GM19372 (cell line): ENCODE measurements around the gene CSRNP3.
"Not testable (repeated sequence)": the region's sequence is repeated elsewhere in the genome, so short reads cannot be mapped to it uniquely, and the experiment has no call there.

Source experiments
- ATAC-seq: cut with Tn5 transposase; IDR thresholded peaks from one replicate; pipeline ENCODE4 v1.9.1; 2021; ENCODE audit warnings: mild to moderate bottlenecking, low read depth, moderate library complexity; ENCODE audit not compliant: unreplicated experiment

CSRNP3 gene

DNA sequence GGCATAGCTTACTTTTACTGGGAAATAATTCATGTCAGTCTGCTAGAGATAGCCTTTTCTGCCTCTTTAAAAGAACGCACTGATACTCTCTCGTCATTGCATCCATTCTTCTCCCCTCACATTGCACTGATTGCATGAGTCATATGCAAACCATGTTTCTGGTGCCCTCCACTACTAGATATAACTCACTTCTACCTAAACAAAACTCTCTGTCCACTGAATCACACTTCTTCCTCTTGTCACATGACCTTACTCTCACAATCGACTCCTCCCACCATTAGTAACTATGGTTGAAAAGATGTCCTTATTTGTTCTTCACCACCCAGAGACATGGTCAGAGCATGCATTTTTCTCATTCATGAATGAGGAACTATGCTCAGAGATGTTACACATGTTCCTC lies 158.0 kb downstream of the CSRNP3 start:
- ATAC-seq = no peak

DNA sequence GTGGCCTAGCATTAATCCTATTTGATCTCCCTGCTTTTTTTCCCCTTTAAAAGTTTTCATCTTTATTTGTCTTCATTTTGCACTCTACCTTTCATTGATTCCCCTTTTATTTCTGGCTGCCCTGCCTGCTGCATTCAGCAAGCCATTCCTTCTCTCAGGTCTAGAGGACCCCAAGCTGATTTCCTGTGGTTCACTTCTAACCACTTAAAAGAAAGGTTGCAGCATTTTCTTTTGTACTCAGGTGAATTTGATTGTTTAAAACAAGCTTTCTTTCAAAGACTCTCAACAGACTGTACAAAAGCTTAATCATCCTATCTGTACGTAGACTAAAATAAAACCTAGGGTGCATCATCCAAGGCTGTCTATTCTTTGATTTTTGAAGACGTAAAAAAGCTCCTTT lies 160.3 kb downstream of the CSRNP3 start:
- ATAC-seq = no peak

DNA sequence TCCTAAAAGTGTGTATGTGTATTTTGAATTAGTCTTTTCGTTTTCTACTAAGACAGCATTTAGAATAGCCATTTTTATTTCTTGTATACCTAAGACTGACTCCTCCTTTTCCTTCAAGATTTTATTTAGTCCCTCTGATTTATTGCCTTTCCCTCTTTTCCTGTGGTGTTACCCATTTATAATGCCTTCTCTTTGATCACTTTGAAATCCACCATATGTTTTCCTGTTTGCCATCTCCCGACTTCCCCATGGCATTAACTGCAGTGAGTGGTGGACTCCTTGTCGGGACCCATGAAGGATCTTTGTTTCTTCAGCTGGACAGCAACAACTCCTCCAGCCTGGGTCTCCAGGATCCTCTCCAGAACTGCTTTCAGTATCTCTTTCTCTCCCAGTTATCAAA lies 160.7 kb downstream of the CSRNP3 start:
- no peak for ATAC-seq

DNA sequence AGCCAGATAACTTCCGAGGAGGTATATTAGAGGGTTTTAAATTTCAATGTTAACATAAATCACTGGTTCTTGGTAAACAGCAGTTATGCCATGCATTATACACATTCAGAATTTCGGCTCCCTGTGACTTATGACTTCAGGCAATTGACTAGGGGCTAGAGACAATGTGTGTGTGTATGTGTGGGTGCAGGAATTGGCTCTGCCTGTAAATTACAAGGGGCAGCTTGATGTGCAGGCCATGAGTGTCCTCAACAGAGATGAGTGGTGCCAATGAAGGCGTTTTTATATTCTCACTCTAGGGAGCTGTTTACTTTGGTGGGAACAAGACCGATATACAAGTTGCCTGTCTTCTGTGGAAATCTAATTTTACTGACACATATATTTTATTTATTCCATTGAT lies 161.6 kb downstream of the CSRNP3 start:
- ATAC-seq = no peak

DNA sequence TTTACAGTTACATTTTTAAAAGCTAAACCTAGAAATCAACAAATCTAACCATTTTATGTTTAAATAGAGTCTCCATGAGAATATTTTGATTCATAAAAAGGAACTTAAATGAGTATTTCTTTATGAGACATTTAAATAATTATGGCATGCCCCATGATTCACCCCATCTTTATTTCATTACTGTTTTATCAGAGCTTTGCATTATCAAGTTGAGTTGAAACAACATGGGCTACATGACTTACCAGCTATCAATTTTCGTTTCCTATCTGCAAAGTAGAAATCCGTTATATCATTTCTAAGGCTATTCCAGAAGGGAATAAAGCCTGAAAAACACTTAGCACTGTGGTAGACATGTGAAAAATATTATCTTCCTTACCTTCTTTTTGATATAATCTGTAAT lies 163.1 kb downstream of the CSRNP3 start:
- no peak for ATAC-seq

DNA sequence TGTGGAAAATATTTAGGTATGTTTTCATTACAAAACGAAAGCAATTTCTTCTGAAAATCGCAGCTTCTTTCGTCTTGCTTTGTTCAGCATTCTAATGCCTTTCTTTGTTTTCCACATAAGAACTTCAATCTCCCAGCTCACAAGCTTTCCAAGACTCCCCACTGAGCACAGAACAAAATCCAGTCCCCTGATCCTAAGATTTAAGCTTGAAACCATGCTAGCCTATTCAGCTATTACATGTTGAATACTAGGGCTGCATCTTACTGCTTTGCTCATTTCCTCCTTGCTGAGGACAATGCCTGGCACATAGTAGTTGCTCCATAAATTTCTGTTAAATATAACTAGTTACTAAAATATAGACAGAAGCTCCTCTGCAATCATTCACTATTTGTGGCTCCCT lies 163.9 kb downstream of the CSRNP3 start:
- ATAC-seq = no peak

DNA sequence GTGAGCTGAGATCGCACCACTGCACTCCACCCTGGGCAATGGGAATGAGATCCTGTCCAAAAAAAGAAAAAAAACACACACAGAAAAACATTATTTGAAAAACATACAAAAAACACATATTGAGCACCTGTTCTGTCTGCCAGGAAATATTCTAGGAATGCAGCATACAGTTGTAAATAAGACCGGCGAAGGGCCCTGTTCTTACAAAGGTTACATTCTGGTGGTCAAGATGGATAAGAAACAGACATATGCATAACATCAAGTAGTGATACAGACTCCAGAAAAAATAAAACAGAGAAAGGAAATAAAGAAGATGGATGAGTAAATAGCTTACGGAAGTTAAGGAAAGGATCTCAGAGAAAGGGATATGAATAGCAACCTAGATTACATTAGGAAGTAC lies 164.8 kb downstream of the CSRNP3 start:
- ATAC-seq = no peak

DNA sequence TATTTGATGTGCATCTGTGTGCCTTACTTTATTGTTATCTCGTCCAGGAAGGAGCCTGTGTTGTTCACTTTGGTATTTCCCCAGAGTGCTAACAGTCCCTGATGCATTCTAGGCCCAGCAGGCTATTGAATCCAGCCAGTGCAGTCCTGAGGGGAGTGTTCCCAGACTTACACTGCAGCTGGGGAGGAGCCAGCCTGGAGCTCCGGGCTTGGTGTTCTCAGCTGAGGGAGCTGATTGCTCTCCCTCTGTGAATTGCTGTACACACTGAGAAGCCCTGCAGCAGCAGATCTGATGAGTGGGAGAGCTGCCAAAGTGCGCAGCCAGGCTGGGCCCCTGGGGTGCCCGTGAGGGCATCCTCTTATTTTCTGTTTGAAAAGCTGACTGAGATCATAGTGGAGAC lies 165.4 kb downstream of the CSRNP3 start:
- no peak for ATAC-seq

DNA sequence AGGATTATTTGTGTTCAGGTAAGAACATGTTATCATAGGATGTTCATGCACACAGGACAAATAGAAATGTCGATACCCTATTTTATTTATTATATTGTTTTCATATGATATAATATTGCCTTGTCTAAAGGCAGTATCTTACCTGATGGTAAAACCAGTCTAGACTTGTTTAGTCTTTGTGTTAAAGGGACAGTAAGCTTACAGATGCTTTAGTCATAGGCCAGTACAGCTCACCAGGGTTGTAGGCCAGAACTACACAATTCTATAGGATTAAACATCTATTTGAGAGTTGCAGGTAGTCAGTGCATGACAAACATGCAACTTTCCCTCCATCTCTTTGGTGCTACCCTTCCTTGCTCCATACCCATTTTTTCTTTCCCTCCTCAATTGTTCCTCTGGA lies 166.0 kb downstream of the CSRNP3 start:
- ATAC-seq = no peak

DNA sequence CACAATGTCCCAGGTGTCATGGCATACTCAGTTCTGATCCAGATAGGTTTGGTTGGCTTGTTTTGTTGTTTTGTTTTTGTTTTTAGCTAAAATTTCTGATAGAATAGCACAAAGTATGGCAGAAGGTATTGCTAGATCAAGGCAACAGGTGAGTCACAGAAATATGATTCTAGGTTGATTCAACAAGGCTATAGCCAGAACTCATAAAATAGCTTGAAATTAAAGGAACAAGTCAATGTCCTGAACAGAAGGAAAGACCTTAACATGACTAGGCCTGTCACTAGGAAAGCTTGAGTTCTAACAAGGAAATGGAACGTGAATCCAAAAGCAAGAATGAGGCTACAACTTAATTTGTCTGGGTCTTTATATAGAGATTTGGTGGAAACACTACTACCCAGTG lies 167.5 kb downstream of the CSRNP3 start:
- no peak for ATAC-seq

DNA sequence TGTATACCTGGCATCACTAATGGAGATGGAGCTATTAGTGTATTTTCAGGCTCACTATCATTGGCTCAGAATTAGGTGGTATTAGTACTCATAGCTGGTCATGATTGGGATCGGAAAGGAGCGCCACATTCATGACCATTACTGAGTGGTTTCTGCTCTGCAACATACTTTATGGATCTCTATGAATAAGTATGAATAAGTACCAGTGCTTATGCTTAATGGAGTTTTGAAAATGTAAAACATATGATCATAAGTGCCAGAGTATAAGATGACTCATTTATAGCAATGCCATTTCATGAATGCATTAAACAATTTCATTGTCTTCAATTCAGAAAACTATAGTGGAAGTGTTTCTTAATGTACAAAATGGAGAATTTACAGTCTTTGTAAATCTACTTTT lies 167.9 kb downstream of the CSRNP3 start:
- no peak for ATAC-seq

DNA sequence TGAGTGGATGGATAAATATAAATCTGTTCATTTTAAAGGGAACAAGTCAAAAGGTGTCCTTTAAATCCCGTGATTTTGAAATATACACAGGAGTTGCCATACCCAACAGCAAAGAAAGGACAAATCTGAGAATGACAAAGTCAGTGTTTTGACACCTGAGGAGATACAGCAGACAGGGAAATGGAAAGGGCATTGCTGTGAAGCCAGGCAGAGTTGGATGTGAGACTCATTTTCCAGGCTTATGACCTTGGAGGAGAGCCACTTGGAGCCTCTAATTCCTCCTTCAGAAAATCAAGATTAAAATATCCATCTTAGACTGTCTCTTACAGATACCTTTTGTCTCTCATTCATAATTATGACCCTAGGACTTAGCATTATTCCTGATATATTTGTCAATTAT lies 170.0 kb downstream of the CSRNP3 start:
- ATAC-seq = no peak

DNA sequence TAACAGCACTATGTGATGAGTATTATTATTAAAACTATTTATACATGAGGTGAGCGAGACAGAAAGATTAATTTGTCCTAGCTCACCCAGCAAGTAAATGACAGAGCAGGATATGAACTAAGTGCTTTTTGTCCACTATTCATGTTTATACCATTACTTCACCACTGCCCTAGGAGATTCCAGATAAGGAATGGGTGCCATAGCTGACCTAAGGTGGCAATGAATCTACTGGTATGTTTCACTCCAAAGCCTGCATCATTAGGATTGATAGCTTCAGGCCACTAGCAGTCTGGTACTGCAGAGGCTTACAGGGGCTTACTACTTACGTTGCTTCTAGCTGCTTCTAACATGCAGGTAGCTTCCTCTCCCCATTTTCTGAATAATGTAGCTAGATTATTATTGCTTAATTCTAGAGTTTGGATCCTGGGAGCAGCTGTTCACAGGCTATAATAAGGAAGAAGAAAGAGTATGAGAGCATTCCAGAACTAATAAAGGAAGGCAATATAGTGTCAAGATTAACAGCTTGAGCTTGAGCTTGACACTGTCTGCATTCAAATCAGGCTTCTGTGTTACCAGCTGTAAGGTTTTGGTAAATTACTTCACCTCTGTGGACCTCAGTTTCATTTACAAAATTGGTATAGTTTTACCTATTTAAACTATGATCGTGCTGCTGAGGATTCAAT lies 170.9 kb downstream of the CSRNP3 start:
- ATAC-seq = no peak

DNA sequence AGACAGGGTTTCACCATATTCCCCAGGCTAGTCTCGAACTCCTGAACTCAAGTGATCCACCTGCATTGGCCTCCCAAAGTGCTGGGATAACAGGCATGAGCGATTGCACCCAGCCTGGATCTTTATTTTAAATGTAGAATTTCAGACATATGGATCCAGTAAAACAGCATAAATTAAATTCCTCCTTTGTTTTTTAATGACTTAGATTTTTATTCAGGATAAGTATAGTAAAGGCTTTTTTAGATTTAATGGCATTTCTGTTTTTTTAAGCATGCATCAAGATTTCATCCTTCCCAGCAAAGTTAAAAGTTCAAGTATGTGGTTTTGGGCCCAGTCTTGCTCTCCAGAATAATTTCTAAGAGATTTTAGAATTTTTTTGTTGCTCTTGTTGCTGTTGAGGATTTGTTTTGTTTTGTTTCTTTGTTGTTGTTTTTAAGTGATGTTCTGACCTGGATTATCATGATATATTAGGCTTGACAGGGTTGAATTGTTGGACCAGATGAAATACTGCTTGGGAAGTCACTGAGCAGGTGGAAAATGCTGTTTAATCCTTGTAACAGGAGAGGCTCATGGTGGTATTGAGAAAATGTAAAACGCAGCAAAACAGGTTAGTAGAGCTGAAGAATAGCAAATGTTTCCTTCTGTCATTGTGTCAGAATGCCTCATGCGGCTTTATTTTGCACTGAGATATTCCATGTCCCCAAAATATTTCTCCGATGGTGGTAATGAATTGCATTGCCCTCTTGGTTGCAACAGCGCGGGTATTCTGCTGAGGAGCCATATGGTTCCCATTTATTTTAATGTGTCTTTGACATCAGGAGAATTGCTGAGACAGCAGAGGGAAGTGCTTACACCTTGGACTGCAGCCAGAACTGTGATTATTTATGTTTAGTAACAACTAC lies 176.7 kb downstream of the CSRNP3 start:
- ATAC-seq = no peak

DNA sequence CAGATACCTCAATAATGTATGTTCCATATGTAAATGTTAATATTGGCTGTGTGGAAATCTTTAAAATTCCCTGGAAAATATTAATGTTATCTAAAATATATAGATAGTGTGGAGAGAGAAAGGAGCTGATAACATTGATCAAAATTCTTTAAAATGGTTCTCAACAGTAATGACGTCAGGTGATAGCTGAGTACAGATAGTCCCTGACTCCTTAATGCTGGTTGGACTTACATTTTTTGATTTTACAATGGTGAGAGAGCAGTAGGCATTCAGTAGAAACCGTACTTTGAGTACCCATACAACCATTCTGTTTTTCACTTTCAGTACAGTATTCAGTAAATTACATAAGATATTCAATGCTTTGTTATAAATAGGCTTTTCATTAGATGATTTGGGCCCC lies 177.9 kb downstream of the CSRNP3 start:
- ATAC-seq = no peak

DNA sequence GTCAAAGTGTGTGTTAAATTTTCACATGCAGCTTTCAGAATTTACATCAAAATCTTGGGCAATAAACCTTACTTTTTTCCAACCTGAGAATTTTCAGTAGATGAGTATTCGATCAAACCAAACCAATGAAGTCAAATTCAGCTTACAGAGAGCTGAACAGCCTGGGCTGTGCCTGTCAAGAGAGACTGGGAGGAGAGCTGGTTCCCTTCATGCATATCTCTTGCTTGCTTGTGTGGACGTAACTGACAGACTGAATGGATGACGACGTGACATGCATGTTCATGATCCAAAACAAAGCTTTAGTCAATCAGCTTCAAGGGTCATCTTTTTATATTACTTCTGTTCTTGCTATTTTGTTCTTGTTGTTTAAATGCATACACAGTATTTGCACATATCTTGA lies 179.3 kb downstream of the CSRNP3 start:
- ATAC-seq = no peak

DNA sequence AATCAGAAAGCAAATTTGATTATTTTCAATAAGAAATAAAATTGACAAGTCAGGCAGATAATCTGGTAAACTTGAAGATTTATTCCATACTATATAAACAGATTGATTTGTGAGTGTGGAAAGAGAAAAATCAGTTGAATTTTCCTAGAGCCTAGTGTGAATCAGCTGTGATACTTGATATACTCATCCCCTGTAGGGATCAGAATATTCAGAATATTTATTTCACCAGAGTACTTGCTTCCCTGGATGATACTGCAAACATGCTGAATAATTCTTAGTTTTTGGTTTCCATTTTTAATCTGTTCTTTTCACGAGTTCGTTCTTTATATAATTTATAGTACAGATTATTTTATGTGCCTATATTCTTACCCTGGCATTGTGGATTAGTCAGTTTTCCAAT lies 181.7 kb downstream of the CSRNP3 start:
- no peak for ATAC-seq

DNA sequence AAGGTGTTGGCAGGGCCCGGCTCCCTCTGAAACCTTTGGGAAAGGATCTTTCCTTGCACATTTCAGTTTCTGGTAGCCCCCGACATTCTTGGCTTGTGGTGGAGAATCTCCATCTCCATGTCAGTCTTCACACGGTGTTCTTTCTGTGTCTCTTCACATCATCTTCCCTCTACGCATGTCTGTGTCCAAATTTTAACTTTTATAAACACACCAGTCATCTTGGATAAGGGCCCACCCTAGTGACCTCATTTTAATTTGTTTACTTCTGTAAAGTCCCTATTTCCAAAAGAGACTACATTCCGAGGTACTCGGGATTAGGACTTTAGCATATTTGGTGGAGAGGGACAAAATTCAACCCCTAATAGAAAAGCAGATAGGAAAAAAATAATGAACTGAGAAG lies 186.2 kb downstream of the CSRNP3 start:
- no peak for ATAC-seq

DNA sequence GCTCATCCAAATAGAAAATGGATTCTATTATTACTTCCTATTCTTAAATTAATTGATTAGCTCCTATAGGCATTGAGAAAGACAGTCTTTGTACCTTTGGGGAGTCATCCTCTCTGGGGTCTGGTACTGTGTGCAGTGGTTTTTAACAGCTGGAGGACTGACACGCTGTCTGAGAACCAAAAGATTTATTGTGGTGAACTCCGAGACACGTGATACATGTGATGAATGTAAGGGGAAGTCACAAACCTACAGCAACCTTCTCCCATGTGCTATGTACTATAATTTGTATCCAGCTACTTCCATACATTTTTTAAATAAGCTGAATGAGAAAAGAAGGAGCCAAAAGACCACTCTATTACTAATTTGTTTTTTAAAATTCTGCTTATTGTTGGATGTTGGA lies 190.9 kb downstream of the CSRNP3 start:
- ATAC-seq = peak; percentile 84

DNA sequence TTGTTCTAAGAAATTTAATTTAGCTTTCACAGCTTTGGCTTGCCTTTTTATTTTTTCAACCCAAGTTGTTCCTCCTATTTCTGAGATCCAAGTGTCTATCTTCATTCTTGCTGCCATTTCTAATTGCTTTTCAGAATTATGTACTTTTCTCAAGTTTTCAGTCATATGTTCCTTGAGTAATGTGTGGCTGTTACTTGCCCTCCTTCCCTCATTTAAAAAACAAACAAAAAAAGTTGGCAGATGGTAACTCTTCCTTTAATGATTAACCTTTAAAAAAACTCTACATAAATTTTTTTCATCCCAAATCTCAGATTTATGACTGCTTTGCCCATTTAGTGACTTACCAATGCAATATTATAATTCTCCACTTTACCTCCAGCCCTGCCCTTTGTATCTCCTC lies 193.2 kb downstream of the CSRNP3 start:
- ATAC-seq = no peak

DNA sequence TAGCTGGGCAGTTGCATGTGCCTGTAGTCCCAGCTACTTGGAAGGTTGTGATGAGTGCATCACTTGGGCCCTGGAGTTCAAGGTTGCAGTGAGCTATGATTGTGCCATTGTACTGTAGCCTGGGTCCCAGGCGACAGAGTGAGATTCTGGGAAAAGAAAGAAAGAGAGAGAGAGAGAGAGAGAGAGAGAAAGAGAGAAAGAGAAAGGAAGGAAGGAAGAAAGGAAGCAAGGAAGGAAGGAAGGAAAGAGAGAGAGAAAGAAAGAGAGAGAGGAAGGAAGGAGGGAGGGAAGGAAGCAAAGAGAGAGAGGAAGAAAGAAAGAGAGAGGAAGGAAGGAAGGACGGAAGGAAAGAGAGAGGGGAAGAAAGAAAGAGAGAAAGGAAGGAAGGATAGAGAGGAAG lies 196.1 kb downstream of the CSRNP3 start:
- no peak for ATAC-seq

DNA sequence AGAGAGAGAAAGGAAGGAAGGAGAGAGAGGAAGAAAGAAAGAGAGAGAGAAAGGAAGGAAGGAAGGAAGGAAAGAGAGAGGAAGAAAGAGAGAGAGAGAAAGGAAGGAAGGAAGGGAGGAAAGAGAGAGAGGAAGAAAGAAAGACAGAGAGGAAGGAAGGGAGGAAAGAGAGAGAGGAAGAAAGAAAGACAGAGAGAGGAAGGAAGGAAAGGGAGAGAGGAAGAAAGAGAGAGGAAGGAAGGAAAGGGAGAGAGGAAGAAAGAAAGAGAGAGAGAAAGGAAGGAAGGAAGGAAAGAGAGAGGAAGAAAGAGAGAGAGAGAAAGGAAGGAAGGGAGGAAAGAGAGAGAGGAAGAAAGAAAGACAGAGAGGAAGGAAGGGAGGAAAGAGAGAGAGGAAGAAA lies 196.6 kb downstream of the CSRNP3 start:
- ATAC-seq = not testable (repeated sequence)
